Activated CD8-positive, alpha-beta memory T cell treated with anti-CD3 and anti-CD28 coated beads for 48 hours (primary cell): ENCODE data around the gene TPRG1.
A peak's percentile ranks its signal among the peaks of the same experiment; 100 is the strongest.

Experiments used
- DNase-seq, 3 experiments: peaks; one replicate each; pipeline ENCODE4 v3.0.0-alpha.2; 2020; ENCODE audit warnings: low read depth in 2 of 3, low spot score in 2 of 3

The TPRG1 gene

DNA sequence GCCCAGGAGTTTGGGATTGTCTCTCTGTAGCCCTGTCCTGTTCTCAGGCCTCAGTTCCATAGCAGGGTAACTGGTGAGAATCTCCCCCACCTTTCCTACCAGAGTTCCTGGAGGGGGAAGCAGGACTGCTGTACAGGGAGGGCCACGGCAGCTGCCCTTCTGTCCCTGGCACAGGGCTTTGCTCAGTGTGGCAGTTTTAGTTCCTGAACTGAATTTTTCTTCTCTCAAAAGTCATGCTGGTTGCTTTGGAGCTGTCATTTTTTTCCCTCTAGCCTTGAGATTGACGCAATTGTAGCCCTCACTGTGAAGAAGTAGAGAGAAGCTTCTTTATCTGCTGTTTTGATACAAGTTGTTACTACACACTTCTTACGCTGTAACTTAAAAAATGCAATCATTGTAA lies 55.5 kb downstream of the TPRG1 start:
- no peak for DNase-seq

DNA sequence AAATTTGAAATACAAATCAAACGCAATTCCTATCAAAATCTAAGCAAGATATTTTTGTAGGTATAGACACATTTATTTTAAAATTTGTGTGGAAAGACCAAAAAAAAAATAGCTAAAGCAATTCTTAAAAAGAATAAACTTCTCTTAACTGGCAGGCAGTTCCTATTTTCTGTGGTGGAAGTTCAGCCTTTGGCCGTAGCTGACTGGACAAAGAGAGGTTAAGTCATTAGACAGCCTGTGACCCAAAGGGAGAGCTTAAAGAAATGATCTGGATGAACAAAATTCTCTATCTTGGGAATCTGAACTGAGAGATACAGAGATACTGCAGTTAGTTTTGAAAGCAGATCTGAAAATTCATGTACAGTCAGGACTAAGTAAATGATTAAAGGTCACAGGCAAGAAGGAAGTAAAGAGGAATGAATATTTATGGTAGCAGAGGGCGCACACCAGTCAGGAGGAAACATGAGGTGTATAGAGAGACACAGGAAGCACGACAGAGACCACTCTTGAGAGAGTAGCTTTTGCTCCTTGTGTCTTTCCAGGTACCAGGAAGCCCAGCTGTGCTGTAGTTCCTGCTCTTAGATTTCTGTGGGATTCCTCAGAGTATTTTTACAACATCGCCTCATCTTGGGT lies 57.5 kb downstream of the TPRG1 start:
- DNase-seq, result no peak

DNA sequence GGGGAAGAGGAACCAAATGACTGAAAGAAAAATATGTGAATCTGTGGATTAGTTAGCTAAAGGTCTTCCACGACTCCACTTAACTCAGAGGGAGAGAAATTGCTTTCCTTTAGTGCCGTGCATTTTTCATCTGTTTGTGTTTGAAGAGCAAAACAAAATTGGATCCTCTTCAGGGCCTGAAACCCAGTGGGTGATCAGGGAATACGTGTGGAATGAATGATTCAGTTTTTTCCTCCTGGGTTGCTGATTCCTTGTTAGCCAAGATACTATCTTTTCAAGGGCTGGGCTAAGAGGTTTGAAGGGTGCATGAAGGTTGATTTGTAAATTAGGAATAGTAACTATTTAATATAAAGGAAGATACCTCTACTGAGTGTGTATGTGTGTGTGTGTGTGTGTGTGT lies 61.0 kb downstream of the TPRG1 start:
- DNase-seq, result no peak

DNA sequence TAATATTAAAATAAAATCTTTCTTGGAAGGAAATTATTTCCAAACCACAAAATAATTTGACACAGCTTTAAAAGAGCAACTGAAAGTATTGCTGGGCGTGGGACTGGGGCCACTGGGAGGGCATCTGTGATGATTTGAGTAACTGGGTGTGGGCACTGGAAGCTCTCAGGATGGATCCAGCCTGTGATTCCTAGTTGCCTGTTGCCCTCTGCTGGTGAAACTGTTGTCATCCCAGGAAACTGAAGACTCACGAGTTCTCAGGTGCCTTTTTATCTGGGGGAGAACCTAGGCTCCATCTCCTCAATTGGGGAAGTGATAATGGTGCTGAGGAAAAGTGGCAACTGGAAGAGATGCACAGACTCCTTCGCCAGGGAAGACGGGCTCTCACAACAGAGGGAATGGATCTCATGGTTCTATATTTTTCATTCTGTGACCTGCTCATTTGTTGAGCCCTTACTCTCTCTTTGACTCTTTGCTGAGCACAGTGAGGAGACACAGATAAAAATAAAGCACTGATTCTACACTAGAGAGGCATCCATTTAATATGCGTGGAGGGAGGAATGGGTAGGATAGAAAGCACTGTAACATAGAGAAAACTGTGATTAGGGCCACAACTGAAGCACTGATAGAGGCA lies 61.6 kb downstream of the TPRG1 start:
- DNase-seq, result no peak

DNA sequence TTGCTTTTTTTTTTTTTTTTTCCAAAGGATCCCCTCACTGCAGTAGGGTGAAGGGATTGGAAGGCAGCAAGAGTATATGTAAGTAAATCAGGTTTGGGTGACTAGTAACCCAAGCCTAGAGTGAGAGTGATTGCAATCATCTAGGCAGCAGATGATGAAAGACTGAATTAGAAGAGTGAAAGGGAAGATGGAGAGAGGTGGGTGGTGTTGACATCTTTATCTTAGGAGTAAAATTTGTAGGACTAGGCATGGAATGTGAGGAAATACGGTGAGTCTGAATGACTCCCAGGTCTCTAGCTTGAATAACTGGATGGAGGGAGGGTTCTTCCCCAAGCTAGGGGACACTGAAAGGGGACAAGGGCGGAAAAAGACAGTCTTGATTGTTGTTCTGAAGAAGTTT lies 63.4 kb downstream of the TPRG1 start:
- DNase-seq, result no peak

DNA sequence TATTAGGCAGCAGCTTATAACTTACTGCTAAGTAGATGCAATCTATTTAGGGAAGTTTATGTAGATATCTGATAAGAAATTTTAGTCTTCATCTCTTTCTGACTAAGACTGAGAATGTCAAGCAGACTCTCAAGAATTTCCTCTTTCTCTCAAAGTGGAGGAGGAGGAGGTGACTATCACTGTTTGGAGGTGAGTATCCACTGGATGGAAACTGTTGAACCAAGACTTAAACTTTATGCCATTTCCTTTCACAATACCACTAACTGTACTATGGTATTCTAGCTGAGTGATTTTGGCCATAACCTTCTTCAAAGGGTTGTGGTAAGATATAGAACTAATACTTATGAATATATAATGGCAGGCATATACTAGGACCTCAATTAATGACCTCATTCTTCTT lies 64.6 kb downstream of the TPRG1 start:
- DNase-seq, result no peak

DNA sequence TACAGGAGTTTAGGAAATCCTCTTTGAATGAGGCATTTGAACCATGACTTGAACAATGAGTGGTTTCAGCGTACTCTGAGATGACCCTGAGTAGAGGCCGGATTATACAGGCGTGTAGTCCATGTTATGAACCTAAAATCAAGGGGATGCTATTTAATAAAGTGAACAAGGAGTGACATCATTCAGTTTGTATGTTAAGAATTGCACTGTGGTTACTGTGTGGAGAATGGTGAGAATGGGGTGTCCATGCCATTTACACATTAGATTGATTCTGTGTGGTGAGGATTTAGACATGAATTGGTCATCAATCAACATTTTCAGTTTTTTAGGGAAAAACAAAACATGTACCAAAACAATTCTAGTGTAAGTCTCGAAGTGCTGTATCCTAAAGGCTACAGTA lies 65.8 kb downstream of the TPRG1 start:
- no peak for DNase-seq

DNA sequence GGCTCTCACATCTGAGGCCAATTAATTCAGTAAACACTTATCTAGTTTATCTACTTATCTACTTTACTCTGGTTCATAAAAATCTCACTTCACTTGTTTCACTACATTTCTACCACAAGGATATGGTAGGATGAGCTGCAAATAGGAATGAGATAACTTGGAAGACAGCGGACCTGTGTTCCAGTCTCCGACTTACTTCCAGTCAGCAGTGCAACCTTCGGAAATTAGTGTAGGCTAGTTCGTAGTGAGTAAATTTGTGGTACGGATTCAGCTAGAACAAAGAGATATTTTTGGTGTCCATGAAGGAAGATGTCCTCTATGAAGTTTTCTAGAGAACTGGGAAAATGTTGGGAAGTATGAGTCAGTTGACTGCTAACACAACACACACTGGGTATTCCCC lies 66.3 kb downstream of the TPRG1 start:
- no peak for DNase-seq

DNA sequence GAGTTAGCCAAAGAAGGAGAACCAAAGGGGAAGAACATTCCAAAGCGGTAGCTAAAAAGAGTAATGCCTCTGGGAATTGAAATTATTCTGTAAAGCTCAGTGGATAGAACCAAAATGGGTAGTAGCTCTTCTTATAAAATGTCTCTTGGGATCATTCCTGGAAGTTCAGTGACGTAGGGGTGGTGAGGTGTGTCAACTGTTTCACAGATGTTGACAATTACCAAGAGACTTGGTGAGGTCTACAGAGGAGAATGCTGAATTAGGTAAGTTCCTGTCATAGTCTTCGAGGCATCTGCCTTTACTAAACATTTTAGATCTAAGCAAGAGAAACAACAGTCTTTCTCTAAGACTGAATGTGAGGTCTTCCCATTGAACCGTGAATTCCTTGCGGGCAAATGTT lies 67.8 kb downstream of the TPRG1 start:
- no peak for DNase-seq

DNA sequence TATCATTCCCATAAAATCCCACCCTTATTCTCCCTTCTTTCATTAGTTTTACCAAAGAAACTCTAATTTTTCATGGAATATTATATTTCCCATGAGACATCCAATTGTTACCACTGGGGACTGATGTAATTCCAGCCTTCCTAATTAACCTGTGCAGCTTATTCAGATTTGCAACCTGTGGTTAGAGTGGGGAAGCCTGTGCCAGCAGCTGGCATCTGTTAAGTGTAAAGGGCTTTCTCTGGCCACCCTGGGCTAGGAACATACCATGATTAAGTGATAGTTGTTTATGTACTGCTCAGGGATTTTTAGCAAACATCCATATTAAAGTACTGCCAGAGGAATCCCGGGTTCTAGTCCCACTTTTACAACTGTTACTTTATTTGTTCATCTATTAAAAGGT lies 78.2 kb downstream of the TPRG1 start:
- no peak for DNase-seq

DNA sequence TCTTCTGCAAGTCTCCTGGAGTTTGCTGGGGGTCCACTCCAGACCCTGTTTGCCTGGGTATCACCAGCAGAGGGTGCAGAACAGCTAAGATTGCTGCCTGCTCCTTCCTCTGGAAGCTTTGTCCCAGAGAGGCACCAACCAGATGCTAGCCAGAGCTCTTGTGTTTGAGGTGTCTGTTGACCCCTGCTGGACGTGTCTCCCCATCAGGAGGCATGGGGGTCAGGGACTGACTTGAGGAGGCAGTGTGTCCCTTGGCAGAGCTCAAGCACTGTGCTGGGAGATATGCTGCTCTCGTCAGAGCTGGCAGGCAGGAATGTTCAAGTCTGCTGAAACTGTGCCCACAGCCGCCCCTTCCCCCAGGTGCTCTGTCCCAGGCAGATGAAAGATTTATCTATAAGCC lies 86.5 kb downstream of the TPRG1 start:
- DNase-seq, result no peak

DNA sequence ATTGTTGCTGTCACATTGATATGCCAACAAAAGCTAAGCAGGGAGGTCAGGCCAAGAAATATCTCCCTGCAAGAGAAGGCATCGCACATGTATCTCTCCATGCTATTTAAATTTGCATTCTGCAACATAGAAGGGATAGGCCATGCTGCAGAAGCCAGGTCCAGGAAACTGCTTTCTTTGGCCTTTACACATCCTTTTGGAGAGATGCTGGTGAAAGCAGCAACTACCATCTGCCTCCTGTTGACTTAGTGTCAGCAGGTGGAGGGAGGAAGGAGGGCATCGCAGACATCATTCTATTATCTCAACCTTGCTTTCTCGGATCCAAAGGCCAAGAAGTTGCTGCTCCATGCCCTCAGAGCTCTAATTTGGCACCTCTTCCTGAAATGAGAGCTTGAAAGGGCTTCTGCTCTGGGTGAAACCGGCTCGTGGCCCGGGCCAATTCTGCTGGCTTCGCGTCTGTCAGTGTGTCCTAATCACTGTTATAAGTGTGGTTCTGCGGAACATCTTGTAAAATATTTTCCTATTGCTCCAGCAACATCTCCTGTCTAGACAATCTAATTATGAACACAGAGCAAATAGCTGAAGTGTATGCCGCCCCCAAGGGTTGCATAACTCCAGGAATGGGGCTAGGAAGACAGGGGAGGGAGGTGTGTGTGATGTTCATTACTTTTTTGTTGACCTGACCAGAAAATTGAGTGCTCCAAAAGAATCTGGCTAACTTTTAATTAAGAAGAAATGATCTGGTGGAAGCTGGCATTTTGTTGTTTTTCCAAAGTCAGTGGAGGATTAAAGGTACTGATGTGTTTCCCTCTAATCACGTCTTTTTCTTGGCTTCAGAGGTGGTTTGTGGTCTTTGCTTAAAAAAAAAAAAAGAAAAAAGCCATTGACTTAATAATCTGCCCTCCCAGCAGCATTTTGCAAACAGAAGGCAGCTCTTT lies 89.1 kb downstream of the TPRG1 start:
- DNase-seq, result no peak

DNA sequence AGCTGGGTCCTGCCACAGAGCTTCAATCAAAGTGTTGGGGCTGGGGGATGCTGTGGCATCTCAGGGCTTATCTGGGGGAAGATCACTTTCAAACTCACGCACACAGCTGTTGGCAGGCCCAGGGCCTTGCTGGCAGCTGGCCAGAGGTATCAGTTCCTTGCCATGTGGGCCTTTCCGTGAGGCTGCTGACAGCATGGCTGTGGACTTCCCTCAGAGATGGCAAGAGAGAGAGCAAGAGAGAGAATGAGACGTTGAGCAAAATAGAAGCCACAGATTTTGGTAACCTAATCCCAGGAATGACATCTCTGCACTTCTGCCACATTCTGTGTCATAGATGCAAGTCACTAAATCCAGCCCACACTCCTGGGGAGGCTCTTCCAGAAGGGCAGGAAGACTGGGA lies 91.0 kb downstream of the TPRG1 start:
- DNase-seq, result no peak

DNA sequence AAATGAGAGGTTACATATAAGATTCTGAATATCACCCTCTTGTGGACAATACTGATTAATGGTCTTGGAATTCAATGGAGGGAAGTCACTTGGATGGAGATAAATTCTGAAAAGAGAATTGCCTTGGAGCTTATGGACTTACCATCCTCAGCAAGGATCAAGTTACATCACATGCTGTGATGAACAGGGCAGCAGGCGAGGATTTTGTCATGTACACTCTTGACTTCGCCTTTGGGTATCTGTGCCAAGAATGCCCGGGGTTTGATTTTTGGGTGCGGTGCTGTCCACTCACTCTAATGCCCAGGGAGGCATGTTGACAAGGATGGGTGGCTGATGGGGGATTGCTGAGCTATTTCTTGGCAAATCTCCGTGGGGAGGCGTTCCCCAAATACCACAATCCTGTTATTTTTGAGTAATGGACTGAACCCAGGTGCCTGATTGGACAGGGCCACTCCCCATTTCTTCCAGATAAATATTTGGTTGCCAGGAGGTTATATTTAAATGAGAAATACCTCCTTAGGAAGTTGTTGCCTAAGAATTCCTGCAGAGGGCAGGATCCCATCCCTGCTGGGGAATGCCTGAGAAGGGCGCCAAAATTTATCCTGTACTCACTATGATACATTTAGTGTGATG lies 96.3 kb downstream of the TPRG1 start:
- no peak for DNase-seq

DNA sequence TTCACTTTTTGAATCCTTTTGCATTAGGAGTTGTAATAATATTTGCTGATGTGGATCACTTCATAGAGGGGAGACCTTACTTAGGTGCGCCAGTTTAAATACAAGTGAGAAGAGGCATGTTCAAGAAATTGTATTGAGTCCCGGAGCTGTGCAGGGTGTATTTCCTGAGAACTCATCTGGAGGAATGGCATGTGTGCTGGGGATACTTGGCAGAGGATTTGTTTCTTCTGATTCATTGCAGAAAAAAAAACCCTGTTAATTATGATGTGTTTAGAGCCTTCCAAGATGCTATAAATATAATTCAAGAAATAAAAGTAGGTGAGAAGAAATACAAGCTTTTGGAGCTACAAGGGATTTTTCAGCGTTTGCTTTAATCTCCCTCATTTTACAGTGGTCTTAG lies 97.6 kb downstream of the TPRG1 start:
- DNase-seq, result no peak

DNA sequence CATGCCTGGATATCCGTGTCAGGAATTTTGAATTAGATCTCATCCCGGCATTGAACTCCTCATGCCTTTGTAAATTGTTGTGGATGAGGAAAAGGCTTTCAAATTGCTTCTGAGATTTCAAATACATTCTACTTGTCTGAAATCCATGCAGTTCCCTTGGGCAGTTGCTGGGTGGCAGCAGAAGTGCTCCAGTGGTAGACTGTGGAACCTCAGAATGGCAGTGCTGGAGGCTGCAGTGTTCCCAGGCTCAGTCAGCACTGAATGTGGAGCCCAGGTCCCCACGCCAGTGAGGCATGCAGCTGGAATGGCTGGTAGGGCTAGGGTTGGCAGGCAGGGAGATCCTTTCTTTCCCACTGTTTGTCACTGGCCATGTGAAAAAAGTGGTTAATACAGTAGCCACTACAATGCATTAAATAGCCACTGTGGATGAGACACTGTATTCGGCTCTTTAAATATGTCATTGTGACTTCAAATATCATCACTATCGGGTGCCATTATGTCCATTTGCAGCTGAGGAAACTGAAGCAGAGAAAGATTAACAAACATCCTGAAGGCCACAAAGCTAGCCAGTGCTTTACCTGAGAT lies 98.6 kb downstream of the TPRG1 start:
- peak in 1 of 3 experiments; percentile 16 for DNase-seq

DNA sequence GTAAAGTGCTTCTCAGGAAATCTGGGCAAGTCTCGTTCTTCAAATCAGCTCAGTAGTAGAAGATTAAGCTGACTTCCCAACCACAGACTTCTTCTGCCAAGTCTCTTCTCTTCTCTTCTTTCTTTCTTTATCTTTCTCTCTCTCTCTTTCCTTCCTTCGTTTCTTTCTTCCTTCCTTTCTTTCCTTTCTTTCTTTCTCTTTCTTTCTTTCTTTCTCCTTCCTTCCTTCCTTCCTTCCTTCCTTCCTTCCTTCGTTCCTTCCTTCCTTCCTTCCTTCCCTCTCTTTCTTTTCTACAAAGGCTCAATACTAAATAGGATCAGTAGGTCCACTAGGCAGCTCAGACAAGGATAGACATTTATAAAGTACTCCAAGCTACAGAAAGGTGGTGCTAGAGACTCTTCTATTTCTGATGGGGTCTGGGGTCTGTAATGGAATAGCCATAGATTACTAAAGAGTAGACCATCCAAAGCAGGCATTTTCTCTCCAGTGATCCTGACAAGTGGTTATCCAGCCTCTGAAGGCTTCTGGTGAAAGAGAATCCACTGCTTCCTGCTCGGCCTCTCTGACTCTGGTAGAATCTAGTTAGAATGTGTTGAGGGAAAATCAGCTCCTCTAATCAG lies 100.8 kb downstream of the TPRG1 start:
- no peak for DNase-seq

DNA sequence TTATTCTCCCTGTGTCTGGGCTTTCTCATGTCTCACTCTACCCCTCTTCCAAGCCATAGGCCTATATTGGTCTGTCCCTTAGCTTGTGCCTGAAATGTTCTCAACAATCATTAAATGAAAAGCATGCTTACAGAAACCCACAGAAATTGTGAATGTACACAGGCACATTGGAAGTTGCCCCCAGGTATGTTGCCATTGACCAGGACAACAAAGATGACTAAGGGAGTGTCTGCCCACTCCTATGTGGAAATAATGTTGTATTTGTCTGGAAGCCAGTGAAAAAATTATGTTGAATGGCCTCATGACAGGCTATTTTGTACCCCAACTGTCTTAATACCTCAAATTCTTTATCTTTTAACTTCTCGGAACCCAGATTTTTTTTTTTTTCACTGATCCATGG lies 102.0 kb downstream of the TPRG1 start:
- no peak for DNase-seq

DNA sequence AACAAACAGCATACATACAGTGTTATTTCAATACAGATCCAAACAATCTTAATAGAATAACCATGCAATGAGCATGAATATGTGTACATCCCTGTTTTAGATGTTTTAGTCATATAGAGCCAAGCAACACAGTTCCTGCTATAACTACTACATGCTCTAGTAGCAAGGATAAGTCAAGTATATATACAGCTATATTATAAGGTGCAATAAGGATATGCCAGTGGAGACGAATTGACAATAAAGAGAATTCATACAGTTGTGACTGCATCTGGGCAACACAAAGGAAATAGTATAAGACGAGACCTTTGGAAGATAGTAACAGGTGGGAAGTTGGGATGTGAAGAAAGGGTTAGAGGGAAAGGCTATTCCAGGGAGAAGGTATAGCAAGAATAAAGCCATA lies 103.4 kb downstream of the TPRG1 start:
- DNase-seq, result no peak

DNA sequence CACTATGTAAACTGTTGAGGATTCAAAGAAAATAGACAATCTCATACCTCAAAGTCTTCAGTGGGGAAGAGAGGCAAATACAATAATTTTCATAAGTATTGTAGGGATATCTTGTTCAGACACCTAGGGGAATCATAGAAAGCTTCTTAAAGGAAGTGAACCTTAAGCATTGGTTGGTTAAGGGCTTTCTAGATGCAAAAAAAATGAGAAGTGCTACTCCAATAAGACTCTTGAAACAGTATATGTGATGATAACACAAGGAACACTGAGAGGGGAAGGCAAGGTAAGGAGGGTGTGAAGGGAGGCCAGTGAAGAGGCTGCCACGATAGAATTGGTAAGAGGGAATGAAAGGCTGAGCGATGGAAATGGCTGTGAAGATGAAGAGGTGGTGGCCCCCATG lies 104.1 kb downstream of the TPRG1 start:
- no peak for DNase-seq
